HCT116 (cell line): ENCODE results near the gene MTUS2. TPM values are rescaled to one million over a fixed set of nuclear protein-coding genes. Genes with fewer than 3 reads are reported as not detected.

Experiments used
- ATAC-seq: fragments of 200-7000 bp; cut with Tn5 transposase; 2 replicates; pipeline ENCODE4 v1.9.1; 2020; ENCODE audit warnings: mild to moderate bottlenecking, moderate library complexity
- BruUV-seq: library from RNA; stranded (reverse); fragments of 400-500 nt; replicated peaks from 2 replicates; lab custom pipeline; 2021; lab: Mats Ljungman, UMichigan
- CTCF ChIA-PET: fragments of 300-600 bp; sonication (Branson Sonifier 250); formaldehyde crosslinking; loops from one replicate; lab custom pipeline; 2021; ENCODE audit warnings: antibody characterized with exemption; lab: Charles Lee
- POLR2A ChIA-PET: fragments of 300-600, 350-600 bp; sonication (Branson Sonifier 250); formaldehyde crosslinking; loops from one replicate; lab custom pipeline; 2021; ENCODE audit warnings: antibody characterized with exemption; lab: Charles Lee
- RAD21 ChIA-PET, 2 experiments: fragments of 300-600 bp; sonication (Branson Sonifier 250); formaldehyde crosslinking; loops; one replicate each; lab custom pipeline; 2023; ENCODE audit warnings: low total read pairs in 2 of 2; ENCODE audit not compliant: uncharacterized antibody in 2 of 2, unreplicated experiment in 2 of 2, low non-redundant PET in 1 of 2; lab: Charles Lee
- DNase-seq: peaks from one replicate; pipeline ENCODE4 v3.0.0-alpha.2; 2010; ENCODE audit warnings: low read depth, low spot score
- H2AFZ ChIP-seq: fragments of 200-600 bp; shearing (Covaris generic), sonication (generic); 2 replicates; pipeline ENCODE4 v1.6.1; 2017; ENCODE audit warnings: low read depth, mixed run types, mixed read lengths, antibody characterized with exemption, low read length; ENCODE audit not compliant: poor library complexity, severe bottlenecking
- H3K27ac ChIP-seq: 2 replicates; pipeline ENCODE4 v1.5.1; 2012; ENCODE audit warnings: low read depth, low read length
- H3K27me3 ChIP-seq: fragments of 200-600 bp; sonication (generic); 2 replicates; pipeline ENCODE4 v1.6.1; 2016; ENCODE audit warnings: mixed run types, low read length, mixed read lengths; ENCODE audit not compliant: insufficient read depth
- H3K36me3 ChIP-seq, 2 experiments: fragments of 200-500 bp in 1 of 2; fragments of 200-600 bp in 1 of 2; sonication (Bioruptor generic) in 1 of 2; sonication (generic) in 1 of 2; 2 replicates each; pipeline versions ENCODE4 v1.5.1 to v1.6.1; 2014 to 2016; ENCODE audit warnings: low read length in 2 of 2, inconsistent platforms in 1 of 2, mixed read lengths in 1 of 2, mixed run types in 1 of 2; ENCODE audit not compliant: insufficient read depth in 2 of 2, control insufficient read depth in 1 of 2
- H3K4me1 ChIP-seq, 2 experiments: fragments of 200-600 bp in 1 of 2; sonication (generic) in 1 of 2; 2 replicates each; pipeline versions ENCODE4 v1.5.1 to v1.6.1; 2012 to 2017; ENCODE audit warnings: low read length in 2 of 2, inconsistent platforms in 1 of 2, mild to moderate bottlenecking in 1 of 2, mixed read lengths in 1 of 2, mixed run types in 1 of 2, moderate library complexity in 1 of 2; ENCODE audit not compliant: insufficient read depth in 2 of 2, control insufficient read depth in 1 of 2
- H3K4me2 ChIP-seq: fragments of 200-600 bp; sonication (generic); 2 replicates; pipeline ENCODE4 v1.6.1; 2017; ENCODE audit warnings: mixed run types, low read length, mixed read lengths
- H3K4me3 ChIP-seq, 2 experiments: fragments of 200-600 bp in 1 of 2; sonication (generic) in 1 of 2; replicated peaks in 1 of 2; 2 replicates each; pipeline ENCODE4 v1.5.1; 2011 to 2016; ENCODE audit warnings: low read length in 2 of 2, control low read depth in 1 of 2, low read depth in 1 of 2, mild to moderate bottlenecking in 1 of 2, mixed read lengths in 1 of 2, mixed run types in 1 of 2
- H3K79me2 ChIP-seq: fragments of 200-600 bp; sonication (generic); 2 replicates; pipeline ENCODE4 v1.6.1; 2017; ENCODE audit warnings: mild to moderate bottlenecking, mixed run types, low read length, moderate library complexity, mixed read lengths; ENCODE audit not compliant: insufficient read depth
- H3K9ac ChIP-seq: fragments of 200-600 bp; sonication (generic); 2 replicates; pipeline ENCODE4 v1.6.1; 2016; ENCODE audit warnings: low read length, mixed read lengths
- H3K9me2 ChIP-seq: fragments of 200-600 bp; sonication (generic), shearing (Covaris generic); 2 replicates; pipeline ENCODE4 v1.6.1; 2017; ENCODE audit warnings: mixed run types, mild to moderate bottlenecking, moderate library complexity; ENCODE audit not compliant: insufficient read depth
- H3K9me3 ChIP-seq, 2 experiments: fragments of 200-500 bp in 1 of 2; fragments of 200-600 bp in 1 of 2; sonication (Bioruptor generic) in 1 of 2; sonication (generic) in 1 of 2; 2 replicates each; pipeline ENCODE4 v1.6.1; 2014 to 2017; ENCODE audit warnings: low read length in 2 of 2, mixed read lengths in 2 of 2, inconsistent platforms in 1 of 2, low read depth in 1 of 2, mild to moderate bottlenecking in 1 of 2, mixed run types in 1 of 2, moderate library complexity in 1 of 2; ENCODE audit not compliant: control insufficient read depth in 1 of 2, insufficient read depth in 1 of 2
- H4K20me1 ChIP-seq: fragments of 200-600 bp; sonication (generic), shearing (Covaris generic); 2 replicates; pipeline ENCODE4 v1.6.1; 2017; ENCODE audit warnings: mixed run types, mild to moderate bottlenecking, moderate library complexity; ENCODE audit not compliant: insufficient read depth
- ATF3 ChIP-seq: IDR thresholded peaks from 2 replicates; pipeline ENCODE4 v1.6.1; 2012
- CEBPB ChIP-seq: IDR thresholded peaks from 2 replicates; pipeline ENCODE4 v1.6.1; 2012; ENCODE audit warnings: low read depth
- CTCF ChIP-seq, 3 experiments: fragments of 200-600 bp in 1 of 3; sonication (generic) in 1 of 3; IDR thresholded peaks in 2 of 3; conservative IDR thresholded peaks in 1 of 3; 2 replicates each; pipeline ENCODE4 v1.5.1; 2012 to 2017; ENCODE audit warnings: low read depth in 2 of 3, low read length in 2 of 3, antibody characterized with exemption in 1 of 3, borderline replicate concordance in 1 of 3, control low read depth in 1 of 3, mild to moderate bottlenecking in 1 of 3, mixed read lengths in 1 of 3, mixed run types in 1 of 3, moderate library complexity in 1 of 3; ENCODE audit not compliant: insufficient read depth in 1 of 3
- EZH2phosphoT487 ChIP-seq: fragments of 200-600 bp; IDR thresholded peaks from 2 replicates; pipeline ENCODE4 v1.6.1; 2018; ENCODE audit warnings: antibody characterized with exemption, borderline replicate concordance
- FOSL1 ChIP-seq: IDR thresholded peaks from 2 replicates; pipeline ENCODE4 v1.6.1; 2012; ENCODE audit warnings: low read depth
- JUND ChIP-seq: IDR thresholded peaks from 2 replicates; pipeline ENCODE4 v1.6.1; 2012
- MAX ChIP-seq: IDR thresholded peaks from 2 replicates; pipeline ENCODE4 v1.6.1; 2012
- POLR2AphosphoS5 ChIP-seq: IDR thresholded peaks from 2 replicates; pipeline ENCODE4 v1.6.1; 2011; ENCODE audit warnings: mild to moderate bottlenecking, low read depth, low read length, moderate library complexity
- RAD21 ChIP-seq: IDR thresholded peaks from 2 replicates; pipeline ENCODE4 v1.6.1; 2012; ENCODE audit warnings: low read depth, mild to moderate bottlenecking
- REST ChIP-seq: IDR thresholded peaks from 2 replicates; pipeline ENCODE4 v1.6.1; 2012; ENCODE audit warnings: low read depth
- SIN3A ChIP-seq: IDR thresholded peaks from 2 replicates; pipeline ENCODE4 v1.6.1; 2012; ENCODE audit warnings: low read depth
- SP1 ChIP-seq: IDR thresholded peaks from 2 replicates; pipeline ENCODE4 v1.6.1; 2012; ENCODE audit warnings: low read depth
- YY1 ChIP-seq: IDR thresholded peaks from 2 replicates; pipeline ENCODE4 v1.6.1; 2011; ENCODE audit warnings: low read length, low read depth, moderate library complexity, mild to moderate bottlenecking; ENCODE audit not compliant: insufficient replicate concordance; ENCODE audit errors: extremely low read depth
- ZFX ChIP-seq: fragments of 450-650 bp; IDR thresholded peaks from 2 replicates; pipeline ENCODE4 v1.6.1; 2017
- intact Hi-C: fragments of 100-400 bp; cut with micrococcal nuclease; formaldehyde crosslinking; loops from 2 replicates; pipeline ENCODE4 v1.10.0; 2022
- total RNA-seq: library from RNA; stranded (reverse); gene quantifications from one replicate; pipeline ENCODE4 v1.2.1, GENCODE V29; 2021; ENCODE audit not compliant: unreplicated experiment

MTUS2 gene
- total RNA-seq, 1 experiment from 2014 or later, result 0.02 TPM

- ChIA-PET CTCF (no interaction called here), POLR2A (no interaction called here), RAD21 (no interaction called here)
- Histone ChIP-seq H3K27ac (no peak overlapping the region), H3K4me3 (no peak overlapping the region), H2AFZ (no peak overlapping the region), H3K4me1 (peaks cover 0 to 6% of the 10 kb centered on the region in 2 experiments; a peak in 1 of 4 replicates), H3K9me2 (no peaks in the 10 kb centered on the region), H3K9me3 (no peaks in the 10 kb centered on the region), H3K9ac (no peak overlapping the region), H3K36me3 (peaks cover 24 to 32% of the 10 kb centered on the region in 2 experiments), H3K4me2 (no peak overlapping the region), H3K79me2 (no peaks in the 10 kb centered on the region), H4K20me1 (no peaks in the 10 kb centered on the region), H3K27me3 (no peaks in the 10 kb centered on the region)
- intact Hi-C loops, result no loop called here
- no TSS peak for BruUV-seq
- no peak for DNase-seq
- TF ChIP-seq JUND, result no peak
- no peak for TF ChIP-seq RAD21
- no peak for TF ChIP-seq SP1
- no peak for TF ChIP-seq CTCF (IDR thresholded peaks at IDR 0.05 in 2 of 3, conservative IDR thresholded peaks at IDR 0.05 in 1 of 3; ENCODE audit: borderline replicate concordance in 1 of 3, insufficient read depth in 1 of 3, low read depth in 2 of 3, low read length in 2 of 3)
- TF ChIP-seq ATF3, result no peak
- TF ChIP-seq REST, result no peak
- TF ChIP-seq EZH2phosphoT487, result no peak
- TF ChIP-seq MAX, result no peak
- no peak for TF ChIP-seq FOSL1
- no peak for TF ChIP-seq POLR2AphosphoS5
- no peak for TF ChIP-seq CEBPB
- no peak for TF ChIP-seq SIN3A
- TF ChIP-seq ZFX, result no peak
- TF ChIP-seq YY1, result no peak
- no peak for ATAC-seq
Measured at GRCh38 chr13:29525757-29526156, 705.6 kb downstream of the MTUS2 start.
